Measurements from ENCODE around the gene RBBP4.
A peak's percentile ranks its signal among the peaks of the same experiment; 100 is the strongest.
"Not testable (repeated sequence)": the region's sequence is repeated elsewhere in the genome, so short reads cannot be mapped to it uniquely, and the experiment has no call there.

The RBBP4 gene

GRCh38 chr1:32703479-32704291 lies 52.7 kb downstream of the RBBP4 start:
- peak overlapping the region; percentile 89 for H3K4me3 ChIP-seq (ENCODE audit: low read depth, low read length)

GRCh38 chr1:32705516-32705915 lies 54.5 kb downstream of the RBBP4 start:
- no peak for DNase-seq (ENCODE audit: low read depth, low spot score)
- TF ChIP-seq CTCF (IDR thresholded peaks at IDR 0.05; ENCODE audit: insufficient read depth, low read length, missing control alignments), result no peak
- CTCF ChIA-PET, result interaction anchor here (1.0 to 15.3 kb wide), 6 partner anchors 23 to 381 kb away, joined by 3 to 299 read pairs (median 4); no protein-coding TSS in a partner anchor
- POLR2A ChIA-PET, result interaction anchor here (1.1 to 1.4 kb wide), 3 partner anchors 10 to 55 kb away, joined by 5 to 6 read pairs (median 5); partner anchors contain the start of gene RBBP4
- H3K4me3 ChIP-seq (ENCODE audit: low read depth, low read length), result no peak overlapping the region

More at GRCh38 chr1:32703479-32704291, 52.7 kb downstream of the RBBP4 start:
- POLR2A ChIA-PET, result interaction anchor here (0.9 to 3.4 kb wide), 20 partner anchors 8 to 172 kb away, joined by 3 to 20 read pairs (median 4); partner anchors contain the start of gene RBBP4
- peak; percentile 96 for DNase-seq (ENCODE audit: low read depth, low spot score)
- no peak for TF ChIP-seq CTCF (IDR thresholded peaks at IDR 0.05; ENCODE audit: insufficient read depth, low read length, missing control alignments)
- CTCF ChIA-PET, result interaction anchor here (0.8 to 15.3 kb wide), 5 partner anchors 9 to 169 kb away, joined by 3 to 299 read pairs (median 3); no protein-coding TSS in a partner anchor

GRCh38 chr1:32706491-32706890 lies 55.5 kb downstream of the RBBP4 start:
- DNase-seq (ENCODE audit: low read depth, low spot score), result no peak
- ChIA-PET CTCF (interaction anchor here (0.7 to 15.3 kb wide), 8 partner anchors 10 to 380 kb away, joined by 3 to 299 read pairs (median 4); no protein-coding TSS in a partner anchor), POLR2A (interaction anchor here (1.0 to 1.4 kb wide), 4 partner anchors 9 to 56 kb away, joined by 3 to 6 read pairs (median 5); partner anchors contain the start of gene RBBP4)
- no peak for TF ChIP-seq CTCF (IDR thresholded peaks at IDR 0.05; ENCODE audit: insufficient read depth, low read length, missing control alignments)
- no peak overlapping the region for H3K4me3 ChIP-seq (ENCODE audit: low read depth, low read length)

GRCh38 chr1:32709075-32709474 lies 58.1 kb downstream of the RBBP4 start:
- no peak for TF ChIP-seq CTCF (IDR thresholded peaks at IDR 0.05; ENCODE audit: insufficient read depth, low read length, missing control alignments)
- DNase-seq (ENCODE audit: low read depth, low spot score), result no peak
- POLR2A ChIA-PET, result interaction anchor here (0.6 to 1.1 kb wide), 3 partner anchors 36 to 68 kb away, joined by 3 read pairs; no protein-coding TSS in a partner anchor
- CTCF ChIA-PET, result interaction anchor here (0.6 to 15.3 kb wide), 3 partner anchors 63 to 378 kb away, joined by 3 to 299 read pairs (median 4); no protein-coding TSS in a partner anchor
- no peak overlapping the region for H3K4me3 ChIP-seq (ENCODE audit: low read depth, low read length)

GRCh38 chr1:32709476-32709875 lies 58.5 kb downstream of the RBBP4 start:
- H3K4me3 ChIP-seq (ENCODE audit: low read depth, low read length), result no peak overlapping the region
- ChIA-PET CTCF (interaction anchor here (0.9 to 15.3 kb wide), 2 partner anchors 63 to 377 kb away, joined by 3 to 299 read pairs; no protein-coding TSS in a partner anchor), POLR2A (interaction anchor here (0.6 to 0.7 kb wide), 2 partner anchors 36 to 68 kb away, joined by 3 read pairs; no protein-coding TSS in a partner anchor)
- TF ChIP-seq CTCF (IDR thresholded peaks at IDR 0.05; ENCODE audit: insufficient read depth, low read length, missing control alignments), result no peak
- DNase-seq (ENCODE audit: low read depth, low spot score), result no peak

GRCh38 chr1:32711221-32711620 lies 60.2 kb downstream of the RBBP4 start:
- not testable (repeated sequence) for DNase-seq (ENCODE audit: low read depth, low spot score); H3K4me3 ChIP-seq (ENCODE audit: low read depth, low read length)
- POLR2A ChIA-PET, result interaction anchor here (1.4 to 2.0 kb wide), 2 partner anchors 8 to 61 kb away, joined by 13 to 15 read pairs; partner anchors contain the start of gene SYNC
- CTCF ChIA-PET, result interaction anchor here (1.3 to 15.3 kb wide), 26 partner anchors 9 to 344 kb away, joined by 3 to 299 read pairs (median 12); partner anchors contain the start of genes FNDC5 and SYNC

Data from AG04449 (cell line).